Vagina (tissue), 2 donors: ENCODE measurements around the gene SUGCT. TPM values are rescaled to one million over a fixed set of nuclear protein-coding genes. Genes with fewer than 3 reads are reported as not detected.

ENCODE experiments used
- DNase-seq, 2 donors: peaks; one replicate each; pipeline ENCODE4 v3.0.0-alpha.2; 2017; ENCODE audit errors: extremely low spot score in 2 of 2
- H3K27ac ChIP-seq: fragments of 200-600 bp; sonication (generic); one replicate; pipeline ENCODE4 v1.5.1; 2019
- H3K27me3 ChIP-seq: fragments of 200-600 bp; sonication (generic); one replicate; pipeline ENCODE4 v1.5.1; 2019
- H3K36me3 ChIP-seq, 2 donors: fragments of 200-600 bp; sonication (generic); one replicate each; pipeline ENCODE4 v1.5.1; 2017 to 2019
- H3K4me1 ChIP-seq: fragments of 200-600 bp; sonication (generic); one replicate; pipeline ENCODE4 v1.5.1; 2019
- H3K4me3 ChIP-seq, 2 donors: fragments of 200-600 bp; sonication (generic); 1 replicate in 1 of 2; 2 replicates in 1 of 2; pipeline ENCODE4 v1.5.1; 2016 to 2019
- H3K9me3 ChIP-seq: fragments of 200-600 bp; sonication (generic); one replicate; pipeline ENCODE4 v1.5.1; 2019
- CTCF ChIP-seq, 3 experiments: fragments of 450-650 bp in 2 of 3; fragments of 200-600 bp in 1 of 3; sonication (generic) in 1 of 3; IDR thresholded peaks; one replicate each; pipeline ENCODE4 v1.5.1; 2017 to 2019; ENCODE audit warnings: antibody characterized with exemption in 3 of 3, mild to moderate bottlenecking in 2 of 3, moderate library complexity in 2 of 3
- POLR2A ChIP-seq, 2 donors: fragments of 450-650 bp; IDR thresholded peaks; one replicate each; pipeline ENCODE4 v1.6.1; 2017; ENCODE audit warnings: antibody characterized with exemption in 2 of 2, mild to moderate bottlenecking in 2 of 2, moderate library complexity in 2 of 2
- POLR2AphosphoS5 ChIP-seq, 2 donors: sonication (generic); formaldehyde crosslinking; IDR thresholded peaks; one replicate each; pipeline ENCODE4 v1.9.0; 2017; ENCODE audit warnings: antibody characterized with exemption in 2 of 2, mild to moderate bottlenecking in 2 of 2, low read depth in 1 of 2; ENCODE audit not compliant: insufficient read depth in 1 of 2
- intact Hi-C: fragments of 100-400 bp; cut with DNase I; formaldehyde crosslinking; loops from one replicate; pipeline ENCODE4 v1.15.1; 2023
- total RNA-seq: library from RNA; depleted of rRNA; stranded (reverse); fragments of >200 nt; gene quantifications from one replicate; pipeline ENCODE4 v1.2.3, GENCODE V29; 2016

The SUGCT gene
- total RNA-seq, 1 donor from 2014 or later: 2.2 TPM

DNA sequence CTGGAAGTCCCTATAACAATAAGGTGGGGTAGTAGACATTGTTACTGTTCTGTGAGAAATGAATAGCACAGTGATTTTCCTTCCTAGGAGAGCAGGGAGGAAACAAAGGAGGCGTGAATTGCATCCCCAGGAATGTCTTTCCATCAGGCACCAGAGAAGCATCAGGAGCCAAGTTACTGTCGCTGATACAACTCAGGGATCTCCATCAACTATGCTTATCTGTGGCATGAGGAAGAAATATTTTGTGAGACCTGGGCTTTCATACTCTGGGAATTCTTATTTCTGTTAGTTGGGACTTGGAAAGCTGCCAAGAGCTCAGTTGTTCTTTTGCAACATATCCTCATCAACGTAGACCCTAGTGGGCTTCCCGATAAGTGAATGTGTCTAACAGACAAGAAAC is 622.3 kb downstream of the SUGCT start:
- H3K4me3 ChIP-seq: no peak overlapping the region
- intact Hi-C loops: no loop called here
- H3K4me1 ChIP-seq: no peaks in the 10 kb centered on the region
- H3K27ac ChIP-seq: no peak overlapping the region
- no peaks in the 10 kb centered on the region for H3K27me3 ChIP-seq
- DNase-seq: no peak
- H3K9me3 ChIP-seq: no peaks in the 10 kb centered on the region
- TF ChIP-seq POLR2AphosphoS5 (IDR thresholded peaks at IDR 0.05; ENCODE audit: insufficient read depth in 1 of 2, low read depth in 1 of 2) (no peak), CTCF (IDR thresholded peaks at IDR 0.05) (no peak), POLR2A (IDR thresholded peaks at IDR 0.05) (no peak)
- no peaks in the 10 kb centered on the region for H3K36me3 ChIP-seq

- no peak for DNase-seq
- no peaks in the 10 kb centered on the region for H3K27me3 ChIP-seq
- TF ChIP-seq POLR2AphosphoS5 (IDR thresholded peaks at IDR 0.05; ENCODE audit: insufficient read depth in 1 of 2, low read depth in 1 of 2) (no peak), CTCF (IDR thresholded peaks at IDR 0.05) (no peak), POLR2A (IDR thresholded peaks at IDR 0.05) (no peak)
Observed at GRCh38 chr7:40758590-40758989, 623.8 kb downstream of the SUGCT start.

DNA sequence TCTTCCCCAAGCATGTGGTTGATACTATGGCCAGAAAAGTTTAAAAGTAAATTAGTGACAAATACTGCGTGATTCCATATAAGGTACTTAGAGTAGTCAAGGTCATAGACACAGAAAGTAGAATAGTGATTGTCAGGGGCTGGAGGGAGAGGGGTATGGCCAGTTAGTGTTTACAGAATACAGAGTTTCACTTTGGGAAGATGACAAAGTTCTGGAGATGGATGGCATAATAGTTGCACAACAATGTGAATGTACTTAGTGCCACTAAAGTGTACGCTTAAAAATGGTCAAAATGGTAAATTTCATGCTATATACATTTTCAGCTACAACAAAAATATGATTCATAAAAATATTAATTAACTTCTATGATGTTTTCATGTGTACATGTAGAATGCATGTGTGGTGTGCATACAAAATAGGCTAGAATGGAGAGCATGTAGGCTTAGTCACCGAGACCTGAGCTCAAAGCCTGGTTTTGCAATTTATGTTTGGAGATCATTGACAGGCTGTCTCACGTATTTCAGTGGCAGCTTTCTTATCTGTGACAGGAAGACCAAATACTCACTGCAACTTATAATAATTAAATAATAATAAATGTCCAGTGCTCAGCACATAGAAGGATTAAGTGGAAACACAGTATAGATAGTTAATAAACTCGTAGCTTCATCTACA is 625.6 kb downstream of the SUGCT start:
- Histone ChIP-seq H3K36me3 (no peaks in the 10 kb centered on the region), H3K4me3 (no peak overlapping the region), H3K9me3 (no peaks in the 10 kb centered on the region), H3K4me1 (no peaks in the 10 kb centered on the region), H3K27me3 (no peaks in the 10 kb centered on the region), H3K27ac (no peak overlapping the region)
- no peak for DNase-seq
- intact Hi-C loops: no loop called here
- TF ChIP-seq POLR2AphosphoS5 (IDR thresholded peaks at IDR 0.05; ENCODE audit: insufficient read depth in 1 of 2, low read depth in 1 of 2) (no peak), POLR2A (IDR thresholded peaks at IDR 0.05) (no peak), CTCF (IDR thresholded peaks at IDR 0.05) (no peak)

More at GRCh38 chr7:40758590-40758989, 623.8 kb downstream of the SUGCT start:
- Histone ChIP-seq H3K4me1 (no peaks in the 10 kb centered on the region), H3K9me3 (no peaks in the 10 kb centered on the region), H3K4me3 (no peak overlapping the region), H3K27ac (no peak overlapping the region), H3K36me3 (no peaks in the 10 kb centered on the region)
- intact Hi-C loops: no loop called here

- no peaks in the 10 kb centered on the region for H3K4me1 ChIP-seq
- intact Hi-C loops: no loop called here
- H3K9me3 ChIP-seq: no peaks in the 10 kb centered on the region
- no peak overlapping the region for H3K27ac ChIP-seq
- TF ChIP-seq POLR2AphosphoS5 (IDR thresholded peaks at IDR 0.05; ENCODE audit: insufficient read depth in 1 of 2, low read depth in 1 of 2): no peak
- no peak overlapping the region for H3K4me3 ChIP-seq
- no peaks in the 10 kb centered on the region for H3K27me3 ChIP-seq
- no peak for DNase-seq
- no peaks in the 10 kb centered on the region for H3K36me3 ChIP-seq
Observed at GRCh38 chr7:40760987-40761386, 626.2 kb downstream of the SUGCT start.

GRCh38 chr7:40761762-40762560 is 627.2 kb downstream of the SUGCT start:
- H3K27ac ChIP-seq: no peak overlapping the region
- H3K36me3 ChIP-seq: no peaks in the 10 kb centered on the region
- intact Hi-C loops: no loop called here
- H3K4me1 ChIP-seq: no peaks in the 10 kb centered on the region
- no peak for DNase-seq
- H3K4me3 ChIP-seq: no peak overlapping the region
- no peaks in the 10 kb centered on the region for H3K27me3 ChIP-seq
- H3K9me3 ChIP-seq: no peaks in the 10 kb centered on the region
- TF ChIP-seq CTCF (IDR thresholded peaks at IDR 0.05): no peak
- no peak for TF ChIP-seq POLR2AphosphoS5 (IDR thresholded peaks at IDR 0.05; ENCODE audit: insufficient read depth in 1 of 2, low read depth in 1 of 2)
- TF ChIP-seq POLR2A (IDR thresholded peaks at IDR 0.05): no peak
